Neural cell (in vitro differentiated cells): Measurements from ENCODE around the gene SH3PXD2B.

Experiments
- CTCF ChIP-seq: fragments of 450-650 bp; IDR thresholded peaks from 2 replicates; pipeline ENCODE4 v1.5.1; 2014; ENCODE audit warnings: antibody characterized with exemption, mild to moderate bottlenecking, moderate library complexity; ENCODE audit not compliant: poor library complexity, severe bottlenecking
- EP300 ChIP-seq: fragments of 450-650 bp; conservative IDR thresholded peaks from 2 replicates; pipeline ENCODE4 v1.6.1; 2014; ENCODE audit warnings: antibody characterized with exemption, mild to moderate bottlenecking, moderate library complexity; ENCODE audit not compliant: poor library complexity, severe bottlenecking
- EZH2 ChIP-seq: fragments of 200-600, 300-800 bp; shearing (Covaris generic), sonication (generic); IDR thresholded peaks from 2 replicates; pipeline ENCODE4 v1.6.1; 2014; ENCODE audit warnings: antibody characterized with exemption, low read length, borderline replicate concordance, mild to moderate bottlenecking; ENCODE audit not compliant: insufficient read depth, poor library complexity, severe bottlenecking
- MXI1 ChIP-seq: fragments of 450-650 bp; conservative IDR thresholded peaks from 2 replicates; pipeline ENCODE4 v1.6.1; 2014; ENCODE audit warnings: antibody characterized with exemption, mild to moderate bottlenecking; ENCODE audit not compliant: poor library complexity, severe bottlenecking
- POLR2AphosphoS5 ChIP-seq: IDR thresholded peaks from 2 replicates; pipeline ENCODE4 v1.6.1; 2012
- REST ChIP-seq: IDR thresholded peaks from 2 replicates; pipeline ENCODE4 v1.6.1; 2012; ENCODE audit warnings: borderline replicate concordance
- SMC3 ChIP-seq: fragments of 450-650 bp; conservative IDR thresholded peaks from 2 replicates; pipeline ENCODE4 v1.6.1; 2014; ENCODE audit warnings: antibody characterized with exemption, mild to moderate bottlenecking, moderate library complexity; ENCODE audit not compliant: poor library complexity
- TAF1 ChIP-seq: IDR thresholded peaks from 2 replicates; pipeline ENCODE4 v1.6.1; 2012; ENCODE audit warnings: low read depth

GRCh38 chr5:172486912-172487311 is 32.6 kb upstream of the SH3PXD2B start:
- TF ChIP-seq EP300 (no peak), CTCF (no peak), MXI1 (no peak), POLR2AphosphoS5 (no peak), SMC3 (no peak), EZH2 (no peak), REST (no peak), TAF1 (no peak)
